ENCODE measurements around the gene DCAKD. TPM values are rescaled to one million over a fixed set of nuclear protein-coding genes. Genes with fewer than 3 reads are reported as not detected.

Gene DCAKD
- total and polyA plus RNA-seq, 2 of the 8 experiments (the other 6 are each of a cell fraction or from before 2014, with no cell fraction given), result 35.6 to 52.9 TPM

- peaks cover under 1 to 74% of the 10 kb centered on the region in 2 experiments for H3K79me2 ChIP-seq (ENCODE audit: control insufficient read depth in 1 of 2, insufficient read depth in 2 of 2, low read length in 2 of 2)
- POLR2A ChIA-PET (ENCODE audit: partially characterized antibody), result interaction anchor here (1.3 to 1.4 kb wide), 2 partner anchors 10 kb away, joined by 3 to 4 read pairs; no protein-coding TSS in a partner anchor
- TF ChIP-seq EZH2 (IDR thresholded peaks at IDR 0.05; ENCODE audit: low read depth, low read length, severe bottlenecking) (no peak), TEAD4 (IDR thresholded peaks at IDR 0.05; ENCODE audit: low read depth, low read length) (no peak), SUZ12 (IDR thresholded peaks at IDR 0.05; ENCODE audit: low read length) (no peak), TBP (IDR thresholded peaks at IDR 0.05; ENCODE audit: low read depth, low read length) (no peak)
These were observed 16.2 kb upstream of the DCAKD start for GRCh38 chr17:45067637-45068036.

More at GRCh38 chr17:45067637-45068036, 16.2 kb upstream of the DCAKD start:
- H3K36me3 ChIP-seq (ENCODE audit: control insufficient read depth in 2 of 4, insufficient read depth in 4 of 4, low read length in 3 of 4), result peaks cover 2 to 17% (median 4%) of the 10 kb centered on the region in 4 experiments; a peak in 1 of 8 replicates
- no peak overlapping the region for H3K14ac ChIP-seq (ENCODE audit: insufficient read length)
- peaks cover 3% of the 10 kb centered on the region; the same call in 1 of the 2 replicates for H3K79me1 ChIP-seq (ENCODE audit: low read depth, low read length)
- H4K20me1 ChIP-seq (replicated peaks in 1 of 2; ENCODE audit: control insufficient read depth in 1 of 2, insufficient read depth in 2 of 2, low read length in 2 of 2), result peaks cover 0 to 5% of the 10 kb centered on the region in 2 experiments
- no peak overlapping the region for H3K23ac ChIP-seq (ENCODE audit: insufficient read length)
- H3K56ac ChIP-seq (replicated peaks; ENCODE audit: insufficient read length, low read depth, low read length), result no peak overlapping the region
- H2BK120ac ChIP-seq (replicated peaks; ENCODE audit: low read depth, low read length), result no peak overlapping the region
- H3K27ac ChIP-seq (ENCODE audit: low read depth, low read length), result no peak overlapping the region
- no peak overlapping the region for H2AK5ac ChIP-seq (ENCODE audit: low read depth, low read length)
- no peak overlapping the region for H2BK5ac ChIP-seq (ENCODE audit: low read depth, low read length)
- H3K4ac ChIP-seq (replicated peaks; ENCODE audit: insufficient read length, low read depth, low read length), result no peak overlapping the region
- no peak overlapping the region for H3K18ac ChIP-seq (ENCODE audit: extremely low read depth, low read length)
- 97% methylated on average over 2 of the region's 2 CpGs; no CpG with 5 or more reads in 1 of the 2 experiments for WGBS, 2 experiments (ENCODE audit: extremely low coverage in 1 of 2, insufficient coverage in 1 of 2, insufficient read length in 1 of 2, insufficient replicate concordance in 2 of 2, low coverage in 1 of 2, low lambda C conversion rate in 2 of 2, missing lambda C conversion rate in 1 of 2)
- H4K5ac ChIP-seq (ENCODE audit: insufficient read length, low read depth, low read length), result no peak overlapping the region
- DNase-seq (ENCODE audit: low read depth in 1 of 2, low spot score in 2 of 2) (no peak), FAIRE-seq (no peak)
- H2AFZ ChIP-seq (ENCODE audit: low read length), result no peak overlapping the region
- no peak overlapping the region for H2BK15ac ChIP-seq (ENCODE audit: low read length)
- H2BK20ac ChIP-seq (ENCODE audit: low read length), result no peak overlapping the region
- H3K9me3 ChIP-seq (ENCODE audit: insufficient read depth in 2 of 2, low read depth in 1 of 2, low read length in 1 of 2), result no peaks in the 10 kb centered on the region
- no peaks in the 10 kb centered on the region for H3K27me3 ChIP-seq (replicated peaks in 1 of 4; ENCODE audit: control insufficient read depth in 3 of 4, extremely low read depth in 1 of 4, insufficient read depth in 3 of 4, low read length in 3 of 4)
- H3K23me2 ChIP-seq (ENCODE audit: low read depth, low read length), result no peaks in the 10 kb centered on the region
- no peaks in the 10 kb centered on the region for H3K4me1 ChIP-seq (replicated peaks in 1 of 4; ENCODE audit: control insufficient read depth in 3 of 4, insufficient read depth in 4 of 4, low read length in 3 of 4)
- no peak overlapping the region for H3K4me3 ChIP-seq (ENCODE audit: extremely low read depth in 1 of 4, insufficient read depth in 2 of 4, low read depth in 3 of 4, low read length in 4 of 4)
- H4K8ac ChIP-seq (ENCODE audit: extremely low read depth, insufficient read depth, low read length), result no peak overlapping the region
- H4K91ac ChIP-seq (replicated peaks; ENCODE audit: insufficient read length, low read length), result no peak overlapping the region
- H3K4me2 ChIP-seq (ENCODE audit: insufficient read depth in 1 of 2, low read depth in 2 of 2, low read length in 2 of 2), result no peak overlapping the region
- no peak overlapping the region for H2BK12ac ChIP-seq (ENCODE audit: low read depth, low read length)
- H3K9ac ChIP-seq (replicated peaks in 1 of 4; ENCODE audit: extremely low read depth in 1 of 4, low read depth in 3 of 4, low read length in 3 of 4), result no peak overlapping the region
- CTCF ChIA-PET (ENCODE audit: partially characterized antibody), result interaction anchor here (0.8 to 3.1 kb wide), 7 partner anchors 8 to 37 kb away, joined by 3 to 8 read pairs (median 3); no protein-coding TSS in a partner anchor
